Neural crest cell (in vitro differentiated cells): Measurements from ENCODE around the gene OMG. TPM values are rescaled to one million over a fixed set of nuclear protein-coding genes. Genes with fewer than 3 reads are reported as not detected.
"Not testable (repeated sequence)": the region's sequence is repeated elsewhere in the genome, so short reads cannot be mapped to it uniquely, and the experiment has no call there.

Experiments
- DNase-seq: peaks from one replicate; pipeline ENCODE4 v3.0.0; 2021; ENCODE audit warnings: low read depth, mixed read lengths, low spot score
- H3K27ac Mint-ChIP-seq: one replicate; pipeline ENCODE4 v1.8.0; 2021; ENCODE audit warnings: mild to moderate bottlenecking, mixed read lengths; ENCODE audit not compliant: unreplicated experiment
- H3K27me3 Mint-ChIP-seq: 2 replicates; pipeline ENCODE4 v1.8.0; 2021; ENCODE audit warnings: low read depth, mild to moderate bottlenecking, mixed read lengths
- H3K36me3 Mint-ChIP-seq: 2 replicates; pipeline ENCODE4 v1.8.0; 2021; ENCODE audit warnings: low read depth, mild to moderate bottlenecking, mixed read lengths
- H3K4me1 Mint-ChIP-seq: 2 replicates; pipeline ENCODE4 v1.8.0; 2021; ENCODE audit warnings: mixed read lengths
- H3K4me3 Mint-ChIP-seq: one replicate; pipeline ENCODE4 v1.8.0; 2021; ENCODE audit warnings: mild to moderate bottlenecking, mixed read lengths
- H3K9me3 Mint-ChIP-seq: 2 replicates; pipeline ENCODE4 v1.8.0; 2021; ENCODE audit warnings: mixed read lengths
- CTCF ChIP-seq: fragments of 200-600 bp; sonication (generic); conservative IDR thresholded peaks from 2 replicates; pipeline ENCODE4 v1.5.0; 2021; ENCODE audit warnings: antibody characterized with exemption, mild to moderate bottlenecking
- total RNA-seq: library from RNA; stranded (reverse); gene quantifications from 2 replicates; pipeline ENCODE4 v1.2.1, GENCODE V29; 2021

The OMG gene
- total RNA-seq, 1 donor from 2014 or later, result not detected

DNA sequence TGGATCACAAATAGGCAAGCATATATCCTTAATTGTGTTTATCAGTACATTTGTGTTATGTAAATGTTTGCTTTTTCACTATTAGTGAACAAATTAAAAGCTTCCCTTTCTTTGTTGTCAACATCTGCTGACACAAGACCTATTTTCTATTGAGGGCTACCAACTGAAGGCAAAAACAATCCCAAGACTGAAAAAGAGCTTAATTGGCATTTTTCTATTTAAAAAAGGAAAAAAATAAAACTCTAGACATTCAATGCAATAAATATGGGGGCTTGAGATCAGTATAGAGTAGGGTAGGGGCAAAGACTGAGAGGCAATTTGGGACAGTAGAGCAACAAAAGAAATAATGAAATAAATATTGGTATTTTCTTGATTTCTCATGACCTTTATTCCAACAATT lies 24.2 kb downstream of the OMG start:
- H3K27me3 Mint-ChIP-seq, result no peaks in the 10 kb centered on the region
- peaks cover 11% of the 10 kb centered on the region for H3K4me1 Mint-ChIP-seq
- TF ChIP-seq CTCF, result no peak
- no peak overlapping the region for H3K27ac Mint-ChIP-seq
- peaks cover 22% of the 10 kb centered on the region for H3K36me3 Mint-ChIP-seq
- no peak overlapping the region for H3K4me3 Mint-ChIP-seq
- DNase-seq, result no peak
- no peaks in the 10 kb centered on the region for H3K9me3 Mint-ChIP-seq

GRCh38 chr17:31272236-31272635 lies 24.8 kb downstream of the OMG start:
- no peak overlapping the region for H3K4me3 Mint-ChIP-seq
- no peak for DNase-seq
- no peak overlapping the region for H3K27ac Mint-ChIP-seq
- no peaks in the 10 kb centered on the region for H3K9me3 Mint-ChIP-seq
- TF ChIP-seq CTCF, result no peak
- peaks cover 11% of the 10 kb centered on the region for H3K4me1 Mint-ChIP-seq
- H3K27me3 Mint-ChIP-seq, result no peaks in the 10 kb centered on the region
- H3K36me3 Mint-ChIP-seq, result peaks cover 22% of the 10 kb centered on the region

DNA sequence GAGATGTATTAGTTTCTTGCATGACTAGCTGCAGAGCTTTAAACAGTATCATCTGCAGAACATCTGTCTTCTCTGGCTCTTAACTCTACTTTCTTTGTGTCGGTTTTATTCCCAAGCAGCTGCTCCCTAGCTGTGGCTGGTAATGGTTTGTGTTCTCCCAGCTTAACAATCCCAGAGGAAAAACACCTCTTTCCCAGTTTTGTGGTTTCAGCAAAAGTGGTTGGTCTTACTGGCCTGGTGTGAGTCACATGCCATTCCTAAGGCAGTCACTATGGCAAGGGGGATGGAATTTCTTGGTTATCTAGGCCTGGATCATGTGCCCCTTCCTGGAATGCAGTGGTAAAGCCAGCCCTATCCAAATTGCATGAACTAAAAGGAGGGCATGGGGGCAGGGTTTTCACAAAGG lies 27.5 kb downstream of the OMG start:
- Mint-ChIP-seq H3K27me3 (no peaks in the 10 kb centered on the region), H3K27ac (no peak overlapping the region), H3K36me3 (peaks cover 21% of the 10 kb centered on the region), H3K9me3 (no peaks in the 10 kb centered on the region), H3K4me3 (no peak overlapping the region), H3K4me1 (peaks cover 11% of the 10 kb centered on the region)
- no peak for TF ChIP-seq CTCF
- no peak for DNase-seq

DNA sequence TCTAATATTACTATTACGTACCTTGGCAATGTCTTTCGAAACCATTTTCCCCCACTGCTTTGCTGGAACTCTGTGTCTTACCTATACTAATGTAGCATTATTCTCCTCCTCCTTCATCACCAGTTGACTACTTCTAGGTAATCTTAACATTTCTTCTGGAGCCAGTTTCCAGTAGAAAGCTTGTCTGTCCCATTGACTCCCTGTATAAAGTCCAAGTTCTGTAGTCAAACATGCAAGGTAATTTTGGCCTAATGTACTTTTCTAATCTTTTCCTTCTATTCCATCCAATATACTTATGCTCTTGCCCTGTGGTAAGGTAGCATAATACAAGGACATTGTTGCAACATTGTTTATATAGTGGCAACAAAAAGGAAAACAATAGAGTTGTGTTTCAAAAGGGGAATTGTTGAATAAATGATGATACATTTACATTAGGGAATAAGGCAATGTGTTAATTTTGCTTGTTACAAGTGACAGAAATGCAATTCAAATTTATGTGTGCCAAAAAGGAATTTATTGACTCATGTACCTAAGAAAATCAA lies 27.9 kb downstream of the OMG start:
- Mint-ChIP-seq H3K36me3 (peaks cover 21% of the 10 kb centered on the region), H3K27ac (no peak overlapping the region), H3K9me3 (no peaks in the 10 kb centered on the region), H3K27me3 (no peaks in the 10 kb centered on the region), H3K4me1 (peaks cover 11% of the 10 kb centered on the region), H3K4me3 (no peak overlapping the region)
- no peak for DNase-seq
- no peak for TF ChIP-seq CTCF

DNA sequence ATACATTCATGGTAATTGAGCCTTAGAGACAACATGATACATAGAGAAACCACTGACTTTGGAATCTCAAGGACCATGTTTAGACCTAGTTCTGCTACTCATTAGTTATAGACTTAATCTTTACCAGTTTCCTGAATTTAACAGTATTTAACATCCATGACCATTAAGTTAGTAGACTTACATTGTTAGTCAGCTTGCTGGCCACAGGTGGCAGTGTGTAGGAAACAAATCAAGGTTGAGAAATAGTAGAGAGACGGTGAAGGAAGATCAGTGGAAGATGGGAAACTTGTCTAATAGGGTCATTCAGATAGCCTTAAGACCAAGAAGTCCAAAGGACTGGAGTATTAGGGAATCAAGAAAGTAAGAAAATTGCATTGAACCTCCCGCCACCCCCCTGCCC lies 31.0 kb downstream of the OMG start:
- TF ChIP-seq CTCF, result no peak
- no peak overlapping the region for H3K4me3 Mint-ChIP-seq
- no peak overlapping the region for H3K27ac Mint-ChIP-seq
- H3K36me3 Mint-ChIP-seq, result peaks cover 18% of the 10 kb centered on the region
- no peaks in the 10 kb centered on the region for H3K9me3 Mint-ChIP-seq
- no peaks in the 10 kb centered on the region for H3K27me3 Mint-ChIP-seq
- no peak for DNase-seq
- peaks cover 11% of the 10 kb centered on the region for H3K4me1 Mint-ChIP-seq

GRCh38 chr17:31262923-31263322 lies 34.1 kb downstream of the OMG start:
- not testable (repeated sequence) for H3K27ac Mint-ChIP-seq, DNase-seq, H3K36me3 Mint-ChIP-seq, H3K9me3 Mint-ChIP-seq, H3K4me3 Mint-ChIP-seq, H3K4me1 Mint-ChIP-seq, H3K27me3 Mint-ChIP-seq
